HCT116 (cell line): ENCODE data around the gene SEMA5A.

Source experiments
- ELF1 ChIP-seq: IDR thresholded peaks from 2 replicates; pipeline ENCODE4 v1.6.1; 2012; ENCODE audit warnings: low read depth, borderline replicate concordance
- EZH2 ChIP-seq: fragments of 200-600 bp; sonication (generic); IDR thresholded peaks from 2 replicates; pipeline ENCODE4 v1.6.1; 2017; ENCODE audit warnings: antibody characterized with exemption, mixed run types
- EZH2phosphoT487 ChIP-seq: fragments of 200-600 bp; IDR thresholded peaks from 2 replicates; pipeline ENCODE4 v1.6.1; 2018; ENCODE audit warnings: antibody characterized with exemption, borderline replicate concordance
- JUND ChIP-seq: IDR thresholded peaks from 2 replicates; pipeline ENCODE4 v1.6.1; 2012
- POLR2A ChIP-seq: IDR thresholded peaks from 2 replicates; pipeline ENCODE4 v1.7.0; 2011; ENCODE audit warnings: borderline replicate concordance; ENCODE audit not compliant: insufficient read depth, insufficient read length; ENCODE audit errors: extremely low read depth
- POLR2AphosphoS5 ChIP-seq: IDR thresholded peaks from 2 replicates; pipeline ENCODE4 v1.6.1; 2011; ENCODE audit warnings: mild to moderate bottlenecking, low read depth, low read length, moderate library complexity
- REST ChIP-seq: IDR thresholded peaks from 2 replicates; pipeline ENCODE4 v1.6.1; 2012; ENCODE audit warnings: low read depth
- SIN3A ChIP-seq: IDR thresholded peaks from 2 replicates; pipeline ENCODE4 v1.6.1; 2012; ENCODE audit warnings: low read depth
- YY1 ChIP-seq: IDR thresholded peaks from 2 replicates; pipeline ENCODE4 v1.6.1; 2011; ENCODE audit warnings: low read length, low read depth, moderate library complexity, mild to moderate bottlenecking; ENCODE audit not compliant: insufficient replicate concordance; ENCODE audit errors: extremely low read depth
- ZNF274 ChIP-seq: fragments of 200-500 bp; sonication (Bioruptor generic); IDR thresholded peaks from 2 replicates; pipeline ENCODE4 v1.6.1; 2014; ENCODE audit warnings: mild to moderate bottlenecking, low read depth, low read length, inconsistent platforms
- TF ChIP-seq, protein P1 (sequence below), 3 experiments: fragments of 200-600 bp in 1 of 3; sonication (generic) in 1 of 3; IDR thresholded peaks in 2 of 3; conservative IDR thresholded peaks in 1 of 3; 2 replicates each; pipeline ENCODE4 v1.5.1; 2012 to 2017; ENCODE audit warnings: low read depth in 2 of 3, low read length in 2 of 3, antibody characterized with exemption in 1 of 3, borderline replicate concordance in 1 of 3, control low read depth in 1 of 3, mild to moderate bottlenecking in 1 of 3, mixed read lengths in 1 of 3, mixed run types in 1 of 3, moderate library complexity in 1 of 3; ENCODE audit not compliant: insufficient read depth in 1 of 3
- TF ChIP-seq, protein P2 (sequence below): IDR thresholded peaks from 2 replicates; pipeline ENCODE4 v1.6.1; 2012

- TF ChIP-seq, protein P1, sequence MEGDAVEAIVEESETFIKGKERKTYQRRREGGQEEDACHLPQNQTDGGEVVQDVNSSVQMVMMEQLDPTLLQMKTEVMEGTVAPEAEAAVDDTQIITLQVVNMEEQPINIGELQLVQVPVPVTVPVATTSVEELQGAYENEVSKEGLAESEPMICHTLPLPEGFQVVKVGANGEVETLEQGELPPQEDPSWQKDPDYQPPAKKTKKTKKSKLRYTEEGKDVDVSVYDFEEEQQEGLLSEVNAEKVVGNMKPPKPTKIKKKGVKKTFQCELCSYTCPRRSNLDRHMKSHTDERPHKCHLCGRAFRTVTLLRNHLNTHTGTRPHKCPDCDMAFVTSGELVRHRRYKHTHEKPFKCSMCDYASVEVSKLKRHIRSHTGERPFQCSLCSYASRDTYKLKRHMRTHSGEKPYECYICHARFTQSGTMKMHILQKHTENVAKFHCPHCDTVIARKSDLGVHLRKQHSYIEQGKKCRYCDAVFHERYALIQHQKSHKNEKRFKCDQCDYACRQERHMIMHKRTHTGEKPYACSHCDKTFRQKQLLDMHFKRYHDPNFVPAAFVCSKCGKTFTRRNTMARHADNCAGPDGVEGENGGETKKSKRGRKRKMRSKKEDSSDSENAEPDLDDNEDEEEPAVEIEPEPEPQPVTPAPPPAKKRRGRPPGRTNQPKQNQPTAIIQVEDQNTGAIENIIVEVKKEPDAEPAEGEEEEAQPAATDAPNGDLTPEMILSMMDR (IDR thresholded peaks at IDR 0.05 in 2 of 3, conservative IDR thresholded peaks at IDR 0.05 in 1 of 3; ENCODE audit: borderline replicate concordance in 1 of 3, insufficient read depth in 1 of 3, low read depth in 2 of 3, low read length in 2 of 3): no peak
- TF ChIP-seq YY1 (no peak), JUND (no peak), EZH2 (no peak), POLR2AphosphoS5 (no peak), EZH2phosphoT487 (no peak), POLR2A (no peak), ELF1 (no peak), SIN3A (no peak), REST (no peak), ZNF274 (no peak)
- TF ChIP-seq, protein P2, sequence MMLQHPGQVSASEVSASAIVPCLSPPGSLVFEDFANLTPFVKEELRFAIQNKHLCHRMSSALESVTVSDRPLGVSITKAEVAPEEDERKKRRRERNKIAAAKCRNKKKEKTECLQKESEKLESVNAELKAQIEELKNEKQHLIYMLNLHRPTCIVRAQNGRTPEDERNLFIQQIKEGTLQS: no peak
Measured at GRCh38 chr5:9212605-9213004, 333.3 kb downstream of the SEMA5A start.
